ENCODE results near the gene COG5. TPM values are rescaled to one million over a fixed set of nuclear protein-coding genes. Genes with fewer than 3 reads are reported as not detected.

Gene COG5
- total and polyA plus RNA-seq, 11 donors, result 9.4 to 61.6 (median 42.1) TPM

- intact Hi-C loops (cut with DNase I), result loop anchor here in 8 of 10 donors (5.0 to 10.0 kb wide), 9 partner anchors 76 to 356 kb away; partner anchors contain the start of genes CBLL1 (in 1 of the 8) and GPR22 (in 1 of the 8)
- H3K4me3 ChIP-seq, result peak overlapping the region in 1 of 12 donors; percentile 12
- ATAC-seq, result no peak
Observed at GRCh38 chr7:107560898-107561516, 2.7 kb downstream of the COG5 start.

DNA sequence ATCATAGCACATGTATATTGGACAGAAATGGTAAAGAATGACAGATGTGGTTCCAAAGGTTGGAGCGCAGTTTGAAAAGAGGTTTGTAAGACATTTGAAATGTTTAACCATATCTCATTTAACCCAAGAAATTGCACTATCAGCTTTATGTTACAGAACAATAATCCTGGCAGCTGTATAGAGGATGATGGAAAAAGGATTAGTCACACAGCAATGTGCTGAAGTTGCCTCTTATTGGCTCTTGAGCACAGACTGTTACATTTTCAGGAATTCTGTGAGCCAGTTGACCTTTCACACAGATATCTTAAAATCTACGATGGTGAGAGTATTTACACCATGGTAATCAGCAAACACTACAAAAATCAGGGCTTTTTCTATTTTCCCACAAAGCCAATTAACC is 3.9 kb downstream of the COG5 start:
- Histone ChIP-seq H3K27ac (peak overlapping the region in 2 of 12 donors; percentile 26 to 71), H3K9me3 (no peaks in the 10 kb centered on the region), H3K4me1 (peaks cover 6 to 50% (median 37%) of the 10 kb centered on the region in 12 donors), H3K36me3 (peaks cover 0 to 36% (median 31%) of the 10 kb centered on the region in 9 donors), H3K4me3 (no peak overlapping the region), H3K27me3 (no peaks in the 10 kb centered on the region)
- DNase-seq, result no peak
- ATAC-seq, result no peak
- TF ChIP-seq POLR2A (IDR thresholded peaks at IDR 0.05) (no peak), CTCF (IDR thresholded peaks at IDR 0.05) (no peak)
- intact Hi-C loops (cut with DNase I), result loop anchor here in 8 of 10 donors (5.0 to 10.0 kb wide), 9 partner anchors 75 to 355 kb away; partner anchors contain the start of genes CBLL1 (in 1 of the 8) and GPR22 (in 1 of the 8)
- WGBS, 4 donors, result 58 to 67% (median 60%) methylated on average over 2 of the region's 2 CpGs

More at GRCh38 chr7:107560898-107561516, 2.7 kb downstream of the COG5 start:
- Histone ChIP-seq H3K9me3 (no peaks in the 10 kb centered on the region), H3K4me1 (peaks cover 6 to 55% (median 40%) of the 10 kb centered on the region in 12 donors), H3K36me3 (peaks cover 0 to 24% (median 19%) of the 10 kb centered on the region in 9 donors), H3K27ac (peak overlapping the region in 1 of 12 donors; percentile 71), H3K27me3 (no peaks in the 10 kb centered on the region)
- TF ChIP-seq CTCF (IDR thresholded peaks at IDR 0.05) (no peak), POLR2A (IDR thresholded peaks at IDR 0.05) (no peak)
- no peak for DNase-seq
- 77 to 84% (median 80%) methylated on average over 6 of the region's 6 CpGs for WGBS, 4 donors

DNA sequence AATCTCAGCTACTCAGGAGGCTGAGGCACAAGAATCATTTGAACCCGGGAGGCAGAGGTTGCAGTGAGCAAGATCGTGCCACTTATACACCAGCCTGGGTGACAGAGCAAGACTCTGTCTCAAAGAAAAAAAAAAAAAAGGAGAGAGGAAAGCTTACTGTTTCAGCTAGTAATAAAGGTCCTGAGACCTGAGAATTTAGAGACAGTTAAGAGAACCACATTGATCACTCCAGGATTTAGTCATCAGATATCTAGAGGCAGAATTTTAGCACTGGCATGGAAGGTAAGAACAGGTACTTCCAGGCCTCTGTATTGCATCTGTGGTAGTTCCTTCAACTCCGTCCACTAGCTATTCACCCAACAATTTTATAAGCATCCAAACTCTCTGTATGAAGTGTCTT is 7.8 kb downstream of the COG5 start:
- no peak for DNase-seq
- peaks cover 0 to 22% (median 14%) of the 10 kb centered on the region in 12 donors for H3K4me1 ChIP-seq
- no peak overlapping the region for H3K4me3 ChIP-seq
- ATAC-seq, result no peak
- no peaks in the 10 kb centered on the region for H3K9me3 ChIP-seq
- 94 to 99% (median 98%) methylated on average over 3 of the region's 3 CpGs for WGBS, 4 donors
- intact Hi-C loops (cut with DNase I), result no loop called here
- TF ChIP-seq CTCF (IDR thresholded peaks at IDR 0.05), result no peak
- H3K27ac ChIP-seq, result no peak overlapping the region
- peaks cover 0 to 67% (median 56%) of the 10 kb centered on the region in 9 donors for H3K36me3 ChIP-seq
- H3K27me3 ChIP-seq, result no peaks in the 10 kb centered on the region

- intact Hi-C loops (cut with DNase I), result loop anchor here in 1 of 10 donors (5.0 kb wide), 1 partner anchor 35 kb away; no protein-coding TSS in a partner anchor
- WGBS, 4 donors, result 97 to 99% (median 98%) methylated on average over 1 of the region's 1 CpG
- H3K36me3 ChIP-seq, result peaks cover 0 to 65% (median 55%) of the 10 kb centered on the region in 9 donors
Observed at GRCh38 chr7:107551936-107552335, 11.8 kb downstream of the COG5 start.

More at GRCh38 chr7:107551936-107552335, 11.8 kb downstream of the COG5 start:
- H3K4me3 ChIP-seq, result no peak overlapping the region
- H3K27ac ChIP-seq, result no peak overlapping the region
- no peak for TF ChIP-seq POLR2A (IDR thresholded peaks at IDR 0.05)
- no peak for TF ChIP-seq CTCF (IDR thresholded peaks at IDR 0.05)
- no peak for ATAC-seq
- DNase-seq, result no peak
- H3K4me1 ChIP-seq, result peaks cover 0 to 7% (median 0%) of the 10 kb centered on the region in 12 donors
- no peaks in the 10 kb centered on the region for H3K27me3 ChIP-seq
- no peaks in the 10 kb centered on the region for H3K9me3 ChIP-seq

Measured in heart left ventricle (tissue), 16 donors.